HG03039 (cell line): ENCODE results near the gene IFNE.

Experiments used
- ATAC-seq: cut with Tn5 transposase; IDR thresholded peaks from one replicate; pipeline ENCODE4 v1.9.1; 2021; ENCODE audit warnings: mild to moderate bottlenecking, moderate library complexity; ENCODE audit not compliant: unreplicated experiment

Gene IFNE, protein sequence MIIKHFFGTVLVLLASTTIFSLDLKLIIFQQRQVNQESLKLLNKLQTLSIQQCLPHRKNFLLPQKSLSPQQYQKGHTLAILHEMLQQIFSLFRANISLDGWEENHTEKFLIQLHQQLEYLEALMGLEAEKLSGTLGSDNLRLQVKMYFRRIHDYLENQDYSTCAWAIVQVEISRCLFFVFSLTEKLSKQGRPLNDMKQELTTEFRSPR

DNA sequence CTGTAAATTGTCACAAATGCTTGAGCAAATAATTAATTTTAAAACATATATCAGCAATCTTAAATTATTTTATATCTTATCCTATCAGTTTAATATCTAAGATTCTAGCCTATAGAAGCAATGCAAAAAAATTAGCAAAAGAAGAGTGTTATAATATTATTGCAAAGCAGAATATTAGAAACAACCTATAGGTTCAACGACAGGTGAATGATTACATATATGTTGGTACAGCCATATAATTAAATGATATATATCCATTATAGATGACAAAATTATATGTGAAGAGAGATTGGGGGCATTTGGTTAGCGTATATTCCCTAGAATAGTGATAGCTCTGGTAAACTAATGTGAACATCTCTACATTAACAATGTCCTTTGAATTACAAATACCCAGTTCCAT is at the start of gene IFNE:
Gene IFNE, minus strand, starts transcription at position 101 of the 400 bp plus-strand sequence. CDS start 619 bp downstream, outside the sequence.
- no peak for ATAC-seq

DNA sequence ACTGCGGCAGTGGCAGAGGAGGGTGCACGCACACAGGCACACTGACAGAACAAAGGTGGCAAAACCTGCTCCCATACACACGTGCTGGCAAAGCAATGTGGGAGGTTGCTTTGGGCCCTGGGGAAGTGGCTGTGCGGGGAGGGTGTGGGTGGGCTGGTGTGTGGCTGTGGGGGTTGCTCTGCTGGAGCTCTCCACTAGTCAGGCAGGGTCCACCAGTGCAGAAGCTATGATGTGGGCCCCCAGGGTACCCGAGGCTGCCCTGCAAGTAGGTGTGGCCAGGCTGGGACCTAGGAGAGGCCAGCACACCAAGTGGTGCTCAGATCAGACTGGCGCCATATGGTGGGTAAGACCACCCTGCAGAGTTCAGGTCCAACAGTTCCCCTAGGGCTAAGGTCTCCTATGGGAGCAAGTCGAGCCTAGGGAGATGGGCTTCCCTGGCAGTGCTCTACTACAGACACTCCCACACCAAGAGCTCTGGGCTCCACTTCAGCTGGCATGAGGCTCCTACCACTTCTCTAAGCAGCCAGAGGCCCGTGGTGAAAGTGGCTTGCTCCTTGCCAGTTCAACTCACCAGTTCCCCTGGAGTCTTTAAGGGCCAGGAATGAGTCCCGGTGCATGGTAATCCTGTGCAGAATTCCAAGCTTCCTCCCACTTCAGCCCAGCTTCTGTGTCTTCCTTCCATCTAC is 46.2 kb upstream of the IFNE start:
- ATAC-seq, result no peak

GRCh38 chr9:21527579-21527978 is 45.5 kb upstream of the IFNE start:
- no peak for ATAC-seq

DNA sequence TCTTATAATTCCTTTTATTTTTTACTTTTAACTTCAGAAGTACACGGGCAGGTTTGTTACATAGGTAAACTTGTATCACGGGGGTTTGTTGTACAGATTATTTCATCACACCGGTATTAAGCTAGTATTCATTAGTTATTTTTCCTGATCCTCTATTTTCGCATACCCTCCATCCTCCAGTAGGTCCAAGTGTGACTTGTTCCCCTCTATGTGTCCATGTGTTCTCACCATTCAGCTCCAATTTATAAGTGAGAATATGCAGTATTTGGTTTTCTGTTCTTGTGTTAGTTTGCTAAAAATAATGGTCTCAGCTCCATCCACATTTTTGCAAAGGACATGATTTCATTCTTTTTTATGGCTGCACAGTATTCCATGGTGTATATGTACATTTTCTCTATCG is 43.1 kb upstream of the IFNE start:
- no peak for ATAC-seq

GRCh38 chr9:21524099-21524830 is 42.2 kb upstream of the IFNE start:
- ATAC-seq, result no peak

DNA sequence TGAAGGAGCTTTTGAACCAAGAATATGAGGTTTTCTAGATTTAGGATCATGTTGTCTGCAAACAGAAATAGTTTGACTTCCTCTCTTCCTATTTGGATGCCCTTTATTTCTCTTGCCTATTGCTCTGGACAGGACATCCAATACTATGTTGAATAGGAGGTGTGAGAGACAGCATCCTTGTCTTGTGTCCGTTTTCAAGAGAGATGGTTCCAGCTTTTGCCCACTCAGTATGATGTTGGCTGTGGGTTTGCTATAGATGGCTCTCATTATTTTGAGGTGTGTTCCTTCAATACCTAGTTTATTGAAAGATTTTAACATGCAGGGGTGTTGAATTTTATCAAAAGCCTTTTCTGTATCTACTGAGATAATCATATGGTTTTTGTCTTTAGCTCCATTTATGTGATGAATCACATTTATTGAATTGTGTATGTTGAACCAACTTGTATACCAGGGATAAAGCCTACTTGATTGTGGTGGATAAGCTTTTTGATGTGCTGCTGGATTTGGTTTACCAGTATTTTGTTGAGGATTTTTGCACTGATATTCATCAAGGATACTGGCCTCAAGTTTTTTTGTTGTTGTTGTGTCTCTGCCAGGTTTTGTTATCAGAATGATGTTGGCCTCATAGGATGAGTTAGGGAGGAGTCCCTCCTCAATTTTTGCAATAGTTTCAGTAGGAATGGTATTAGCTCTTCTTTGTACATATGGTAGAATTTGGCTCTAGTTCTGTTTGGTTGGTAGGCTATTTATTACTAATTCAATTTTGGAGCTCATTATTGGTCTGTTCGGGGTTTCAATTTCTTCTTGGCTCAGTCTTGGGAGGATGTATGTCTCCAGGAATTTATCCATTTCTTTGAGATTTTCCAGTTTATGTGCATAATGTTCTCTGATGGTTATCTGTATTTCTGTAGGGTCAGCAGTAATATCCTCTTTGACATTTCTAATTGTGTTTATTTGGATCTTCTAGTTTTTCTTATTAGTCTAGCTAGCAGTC is 41.2 kb upstream of the IFNE start:
- no peak for ATAC-seq

GRCh38 chr9:21522348-21522747 is 40.2 kb upstream of the IFNE start:
- no peak for ATAC-seq

DNA sequence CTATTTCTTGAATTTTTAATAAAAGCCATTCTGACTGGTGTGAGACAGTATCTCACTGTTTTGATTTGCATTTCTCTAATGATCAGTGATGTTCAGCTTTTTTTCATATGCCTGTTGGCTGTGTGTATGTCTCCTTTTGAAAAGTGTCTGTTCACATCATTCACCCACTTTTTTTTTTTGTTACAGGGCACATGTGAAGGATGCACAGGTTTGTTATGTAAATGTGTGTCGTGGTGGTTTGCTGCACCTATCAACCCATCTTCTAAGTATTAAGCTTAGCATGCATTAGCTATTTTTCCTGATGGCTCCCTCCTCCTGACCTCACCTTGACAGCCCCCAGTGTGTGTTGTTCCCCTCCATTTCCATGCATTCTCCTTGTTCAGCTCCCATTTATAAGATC is 39.3 kb upstream of the IFNE start:
- ATAC-seq, result no peak

GRCh38 chr9:21520501-21521228 is 38.6 kb upstream of the IFNE start:
- ATAC-seq, result no peak

DNA sequence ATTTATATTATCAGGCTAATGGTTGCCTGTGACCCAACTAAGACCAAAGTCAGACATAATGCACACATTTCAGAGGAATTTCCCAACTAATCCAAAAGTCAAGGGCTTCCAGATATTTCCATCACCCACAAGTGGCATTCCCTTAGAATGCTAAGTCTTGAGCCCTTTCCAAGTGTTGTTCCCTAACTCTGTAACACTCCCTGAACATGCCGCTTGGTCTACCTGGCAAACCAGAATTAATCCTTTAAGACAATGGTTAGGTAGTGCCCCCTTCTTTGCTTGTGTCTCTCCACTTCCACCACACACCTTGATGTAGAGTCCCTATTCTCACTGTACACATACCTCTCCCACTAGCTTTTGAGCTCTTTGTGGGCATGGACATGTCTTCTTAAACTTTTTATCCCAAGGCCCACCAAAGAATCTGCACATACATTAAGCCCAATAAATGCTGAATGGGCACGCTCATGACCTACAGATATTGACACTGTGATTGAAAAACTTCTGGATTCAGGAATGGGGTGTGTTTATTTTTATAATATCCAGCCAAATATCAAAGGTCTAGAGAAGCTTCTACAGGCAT is 37.8 kb upstream of the IFNE start:
- ATAC-seq, result no peak

GRCh38 chr9:21516796-21517195 is 34.7 kb upstream of the IFNE start:
- no peak for ATAC-seq

DNA sequence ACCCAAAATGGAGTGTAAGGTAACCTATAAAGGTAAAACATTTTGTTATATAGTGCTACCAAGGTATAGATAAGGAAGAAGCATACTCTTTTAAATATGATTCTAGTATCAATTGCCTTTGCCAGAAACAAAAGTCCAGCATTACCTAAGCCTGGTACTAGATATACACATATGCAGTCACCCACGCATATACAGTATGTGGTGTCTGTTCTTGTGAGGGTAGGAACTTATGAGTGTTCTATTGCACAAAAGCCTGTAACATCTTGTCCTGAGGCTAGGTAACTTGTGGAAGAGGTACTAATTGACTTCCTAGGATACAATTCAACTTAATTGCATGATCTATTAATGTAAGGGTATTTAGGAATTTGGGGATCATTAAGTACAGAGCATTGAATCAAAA is 31.3 kb upstream of the IFNE start:
- no peak for ATAC-seq

GRCh38 chr9:21510806-21511205 is 28.7 kb upstream of the IFNE start:
- ATAC-seq, result no peak

DNA sequence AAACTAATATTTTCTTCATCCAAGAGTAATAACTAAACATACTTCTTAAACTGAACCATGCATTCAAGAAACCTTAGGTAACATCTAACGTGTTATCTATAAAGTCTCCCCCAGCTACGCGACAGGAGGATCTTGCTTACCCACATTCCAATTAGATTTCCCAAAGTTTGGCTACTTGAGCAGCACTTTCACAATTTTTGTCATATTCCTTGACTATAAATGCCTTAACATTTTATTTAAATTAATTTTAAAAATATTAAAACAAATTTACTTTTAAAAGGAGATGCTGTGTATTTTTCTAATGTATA is 25.3 kb upstream of the IFNE start:
- no peak for ATAC-seq

DNA sequence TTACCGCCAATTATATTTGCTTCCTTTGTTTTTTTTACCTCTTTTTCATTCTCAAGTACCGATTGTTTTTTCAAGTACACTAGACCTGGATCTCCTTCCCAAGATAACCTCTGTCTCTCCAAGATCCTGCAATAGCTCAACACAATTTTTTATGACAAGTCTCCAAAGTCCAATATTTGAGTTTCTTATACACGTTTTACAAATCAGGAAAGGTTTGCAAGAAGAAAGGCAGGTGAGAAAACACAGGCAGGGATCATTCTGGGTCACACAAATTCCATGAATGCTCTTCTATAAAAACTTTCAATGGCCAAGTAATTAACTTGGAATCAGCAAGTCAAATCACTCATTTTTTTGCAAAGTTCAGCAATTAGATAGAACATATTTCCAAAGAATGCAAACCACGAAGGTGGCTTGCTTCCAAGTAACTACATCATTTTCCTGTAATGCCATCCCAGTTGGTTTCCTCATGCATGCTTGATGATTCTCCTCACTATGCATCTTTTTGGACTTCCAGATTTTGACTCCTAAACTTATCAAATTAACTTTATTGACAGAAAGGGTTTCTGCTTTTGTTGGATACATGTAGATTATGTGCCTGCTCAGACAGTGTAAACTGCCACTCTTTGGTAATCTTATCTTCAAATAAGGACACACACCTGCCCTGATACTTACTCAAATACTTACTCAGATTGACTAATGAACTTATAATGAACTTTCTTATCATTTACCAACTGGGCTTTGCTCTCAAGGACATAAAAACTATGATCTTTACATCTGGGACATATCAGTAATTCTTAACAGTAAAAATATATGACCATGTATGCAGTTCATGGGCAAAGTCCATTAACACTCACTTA is 24.7 kb upstream of the IFNE start:
- no peak for ATAC-seq

DNA sequence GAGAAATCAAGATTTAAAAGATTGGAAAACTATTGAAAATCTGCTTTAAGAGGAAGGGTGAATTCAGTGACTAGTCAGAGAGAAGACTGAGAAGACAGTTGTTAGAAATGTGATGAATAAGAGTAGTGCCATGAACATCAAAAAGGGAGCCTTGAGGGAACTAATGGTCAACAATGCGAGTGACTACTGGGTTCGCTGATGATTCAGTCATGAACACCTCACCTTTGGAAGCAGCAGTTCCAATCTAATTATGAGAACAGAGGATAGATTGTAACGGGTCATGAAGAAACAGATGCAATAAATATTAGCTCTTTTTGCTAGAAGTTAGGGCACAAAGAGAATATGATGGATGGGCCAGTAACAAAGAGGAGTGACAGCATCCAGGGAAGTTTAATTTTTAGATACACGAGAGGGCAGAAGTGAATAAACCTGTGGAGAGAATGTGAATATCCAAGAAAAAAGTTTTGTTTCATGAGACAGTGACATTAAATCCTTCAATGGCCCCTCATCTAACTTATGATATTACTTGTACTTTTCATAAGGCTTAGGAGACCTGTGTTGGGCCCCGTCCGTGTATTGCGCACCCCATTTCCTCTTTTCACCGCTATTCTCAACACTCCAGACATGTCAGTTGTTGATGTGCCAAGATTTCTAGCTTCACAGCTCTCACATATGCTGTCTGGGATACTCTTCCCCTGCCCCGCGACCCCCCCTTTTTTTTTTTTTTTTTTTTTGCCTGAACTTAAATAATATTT is 23.5 kb upstream of the IFNE start:
- no peak for ATAC-seq

GRCh38 chr9:21504894-21505293 is 22.8 kb upstream of the IFNE start:
- ATAC-seq, result no peak

GRCh38 chr9:21504113-21504512 is 22.0 kb upstream of the IFNE start:
- ATAC-seq, result no peak
